ENCODE results near the gene MAGI2.
"Not testable (repeated sequence)": the region's sequence is repeated elsewhere in the genome, so short reads cannot be mapped to it uniquely, and the experiment has no call there.

The MAGI2 gene

DNA sequence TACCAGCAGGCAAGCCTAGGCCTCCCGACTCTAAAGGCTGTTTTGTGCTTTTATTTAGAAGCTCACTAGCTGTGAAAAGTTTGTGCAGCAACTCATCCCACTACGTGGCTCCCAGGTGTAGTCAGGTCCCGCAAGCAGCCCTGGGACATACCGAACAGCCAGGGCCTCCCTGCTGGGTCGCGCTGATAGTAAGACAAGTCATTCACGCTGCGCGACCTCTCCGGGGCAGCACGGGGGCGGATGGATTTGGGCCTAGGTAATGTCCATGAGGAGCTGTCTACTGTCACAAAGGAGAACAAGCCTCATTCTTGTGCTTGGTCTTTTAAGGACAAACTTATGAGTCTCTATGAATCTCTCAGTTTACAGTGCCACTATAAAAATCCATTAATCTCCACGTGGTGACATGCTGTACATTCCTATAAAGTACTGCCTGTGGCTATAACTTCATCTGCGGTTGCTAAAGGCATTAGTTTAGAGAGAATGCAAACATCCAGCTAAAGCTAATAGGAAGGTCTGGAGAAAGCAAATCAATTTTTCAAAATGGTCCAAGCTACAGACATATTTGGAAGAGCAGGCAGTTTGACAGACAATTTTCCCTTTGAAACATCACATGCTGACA is 1108.1 kb downstream of the MAGI2 start:
- Histone ChIP-seq H3K4me1 (ENCODE audit: insufficient read depth, low read length) (peaks cover 12% of the 10 kb centered on the region), H3K27me3 (ENCODE audit: insufficient read depth, low read length) (no peaks in the 10 kb centered on the region), H2AFZ (ENCODE audit: low read depth, low read length) (no peak overlapping the region), H3K9me3 (ENCODE audit: low read length) (no peaks in the 10 kb centered on the region), H3K4me3 (ENCODE audit: low read length) (no peak overlapping the region), H3K36me3 (ENCODE audit: insufficient read depth, low read length) (no peaks in the 10 kb centered on the region)

DNA sequence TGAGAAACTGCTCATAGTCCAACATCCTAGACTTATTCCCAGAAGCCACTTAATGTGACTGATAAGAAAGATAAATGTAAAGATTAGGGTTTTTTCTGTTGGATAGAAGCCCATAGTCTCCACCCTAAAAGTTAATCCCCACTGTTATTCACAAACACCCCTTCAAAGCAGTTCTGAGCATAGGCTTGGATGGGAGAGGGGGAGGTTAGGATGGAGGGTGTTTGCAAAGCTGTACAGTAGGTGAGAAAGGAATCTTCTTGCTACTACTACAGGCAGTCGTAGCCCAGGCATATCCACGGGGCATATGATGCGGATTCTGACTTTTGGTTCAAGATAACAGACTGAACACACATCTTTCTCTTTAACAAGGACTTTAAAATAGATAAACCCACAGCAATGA is 1119.0 kb downstream of the MAGI2 start:
- no peaks in the 10 kb centered on the region for H3K4me1 ChIP-seq (ENCODE audit: insufficient read depth, low read length)
- H3K4me3 ChIP-seq (ENCODE audit: low read length), result no peak overlapping the region
- no peaks in the 10 kb centered on the region for H3K36me3 ChIP-seq (ENCODE audit: insufficient read depth, low read length)
- H3K9me3 ChIP-seq (ENCODE audit: low read length), result no peaks in the 10 kb centered on the region
- no peaks in the 10 kb centered on the region for H3K27me3 ChIP-seq (ENCODE audit: insufficient read depth, low read length)
- H2AFZ ChIP-seq (ENCODE audit: low read depth, low read length), result no peak overlapping the region

DNA sequence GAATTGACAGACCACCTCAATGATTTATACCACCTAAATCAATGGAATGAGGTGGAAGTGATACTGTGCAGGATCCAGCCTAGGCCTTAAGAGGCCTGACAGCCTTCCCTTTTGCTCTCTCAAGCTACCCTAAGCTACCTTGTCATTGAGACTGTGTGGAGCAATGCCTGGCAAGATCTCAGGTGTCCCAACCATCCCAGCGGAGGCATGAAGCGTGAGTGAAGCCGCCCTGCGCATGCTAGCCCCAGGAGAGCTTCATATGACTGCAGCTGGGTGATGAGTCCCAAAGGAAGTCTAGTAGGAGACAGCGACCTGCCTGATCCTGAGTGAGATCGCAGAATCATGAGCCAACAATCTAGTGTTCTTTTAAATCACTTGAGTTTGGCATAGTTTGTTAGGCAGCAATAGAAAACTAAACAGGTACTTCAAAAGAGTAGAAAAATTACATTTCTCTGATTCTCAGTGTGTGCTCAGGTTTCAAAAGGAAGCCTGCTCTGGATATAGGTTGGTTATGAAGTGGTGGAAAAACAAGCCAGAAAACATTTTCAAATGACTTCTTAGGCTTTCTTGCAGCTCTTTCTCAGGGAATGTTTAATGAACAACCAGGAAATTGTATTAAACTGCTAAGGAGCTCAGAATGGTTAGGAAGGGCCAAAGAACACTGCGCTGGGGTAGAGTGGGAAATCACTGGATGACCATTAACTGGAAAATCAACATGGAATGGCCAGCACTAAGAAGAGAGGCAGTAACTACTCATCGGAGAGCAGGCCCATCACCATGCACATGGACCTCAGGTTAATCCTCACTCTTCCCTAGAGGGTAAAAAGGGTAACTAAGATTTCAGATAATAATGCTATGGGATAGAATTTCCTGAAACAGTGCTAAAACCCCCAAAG is 1119.7 kb downstream of the MAGI2 start:
- no peak overlapping the region for H3K4me3 ChIP-seq (ENCODE audit: low read length)
- no peaks in the 10 kb centered on the region for H3K9me3 ChIP-seq (ENCODE audit: low read length)
- H3K4me1 ChIP-seq (ENCODE audit: insufficient read depth, low read length), result no peaks in the 10 kb centered on the region
- no peaks in the 10 kb centered on the region for H3K27me3 ChIP-seq (ENCODE audit: insufficient read depth, low read length)
- no peaks in the 10 kb centered on the region for H3K36me3 ChIP-seq (ENCODE audit: insufficient read depth, low read length)
- no peak overlapping the region for H2AFZ ChIP-seq (ENCODE audit: low read depth, low read length)

DNA sequence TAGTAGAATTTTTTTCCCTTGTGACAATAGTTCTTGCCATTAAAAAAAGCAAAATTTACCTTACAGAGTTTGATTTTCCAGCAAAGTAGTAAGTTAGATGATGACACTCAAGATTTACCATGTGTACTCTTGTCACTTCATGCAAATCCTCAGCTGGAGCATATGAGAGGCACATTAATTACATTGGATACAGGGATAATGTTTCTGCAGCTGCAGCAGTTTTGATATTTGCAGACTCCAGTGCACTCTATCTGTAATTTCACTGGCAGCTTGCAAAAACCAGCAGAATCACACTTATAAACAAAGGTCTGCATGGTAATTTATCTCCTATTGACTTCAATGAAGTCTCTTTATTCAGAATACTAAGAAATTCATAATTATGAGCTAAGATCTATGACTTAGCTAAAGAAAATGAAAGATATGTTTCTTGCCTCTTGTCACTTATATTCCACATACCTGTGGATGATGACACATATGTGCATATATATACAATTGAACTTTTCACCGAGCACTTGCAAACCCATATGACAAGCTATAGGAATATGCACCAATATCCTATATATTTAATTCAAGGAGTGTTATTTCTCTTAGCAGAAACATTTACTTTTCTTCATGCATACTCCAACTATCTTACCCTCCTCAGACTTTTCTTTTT is 1124.3 kb downstream of the MAGI2 start:
- H3K4me1 ChIP-seq (ENCODE audit: insufficient read depth, low read length), result no peaks in the 10 kb centered on the region
- no peaks in the 10 kb centered on the region for H3K27me3 ChIP-seq (ENCODE audit: insufficient read depth, low read length)
- no peaks in the 10 kb centered on the region for H3K9me3 ChIP-seq (ENCODE audit: low read length)
- no peak overlapping the region for H2AFZ ChIP-seq (ENCODE audit: low read depth, low read length)
- H3K36me3 ChIP-seq (ENCODE audit: insufficient read depth, low read length), result no peaks in the 10 kb centered on the region
- no peak overlapping the region for H3K4me3 ChIP-seq (ENCODE audit: low read length)

DNA sequence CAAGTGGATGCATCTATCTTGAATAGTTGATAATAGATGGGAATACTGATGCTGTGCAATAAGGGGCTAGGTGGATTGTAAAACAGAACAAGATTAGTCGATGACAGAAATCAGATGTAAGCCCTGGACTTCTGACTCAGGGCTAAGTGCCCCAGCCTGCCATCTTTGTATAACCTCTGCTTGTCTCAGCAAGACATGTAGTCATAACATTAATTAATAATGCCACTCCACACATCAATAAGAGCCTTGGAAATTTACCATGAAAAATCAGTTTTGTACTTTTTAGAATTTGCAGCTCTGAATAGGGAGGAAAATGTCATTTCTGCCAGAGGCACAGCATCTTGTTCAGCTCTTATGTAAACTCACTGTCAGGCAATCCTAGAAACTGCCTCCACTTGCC is 1125.7 kb downstream of the MAGI2 start:
- Histone ChIP-seq H3K36me3 (ENCODE audit: insufficient read depth, low read length) (no peaks in the 10 kb centered on the region), H3K4me1 (ENCODE audit: insufficient read depth, low read length) (no peaks in the 10 kb centered on the region), H3K9me3 (ENCODE audit: low read length) (no peaks in the 10 kb centered on the region), H2AFZ (ENCODE audit: low read depth, low read length) (no peak overlapping the region), H3K4me3 (ENCODE audit: low read length) (no peak overlapping the region), H3K27me3 (ENCODE audit: insufficient read depth, low read length) (no peaks in the 10 kb centered on the region)

DNA sequence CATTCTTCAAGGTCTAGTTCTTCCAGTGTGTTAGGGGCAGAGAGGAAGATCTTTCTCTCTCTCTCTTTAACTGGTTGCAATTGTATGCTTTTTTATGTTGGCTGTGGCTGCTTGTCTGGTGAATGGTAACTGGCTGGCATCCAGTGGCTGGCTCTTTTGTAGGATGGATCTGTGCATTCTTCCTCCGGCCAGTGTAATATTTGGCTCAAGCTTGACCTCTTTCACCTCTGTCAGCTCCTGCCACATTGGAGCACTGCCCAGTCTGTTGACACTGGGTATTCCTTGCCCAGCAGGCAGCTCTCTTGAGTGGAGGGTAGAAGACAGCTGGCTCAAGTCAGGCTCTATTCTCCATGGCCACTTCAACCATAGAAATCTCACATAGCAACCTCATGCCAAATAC is 1126.6 kb downstream of the MAGI2 start:
- H3K4me3 ChIP-seq (ENCODE audit: low read length), result no peak overlapping the region

DNA sequence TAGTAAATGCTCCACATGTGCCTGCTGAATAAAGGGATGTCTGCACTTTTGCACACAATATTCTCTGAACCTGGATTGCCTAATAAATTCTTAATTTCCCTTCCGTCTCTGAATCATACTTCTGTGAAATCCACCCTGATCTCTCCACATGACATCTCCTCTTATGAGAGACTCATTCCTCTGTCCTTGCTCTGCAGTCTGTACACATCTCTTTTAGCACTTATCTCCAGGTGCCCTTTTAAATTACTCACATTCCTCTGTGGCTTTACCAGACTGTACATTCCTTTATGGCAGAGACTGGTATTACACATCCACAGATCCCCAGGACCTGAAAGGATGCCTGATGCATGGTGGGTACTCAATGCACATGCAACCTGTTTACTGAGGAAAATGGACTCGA is 1127.3 kb downstream of the MAGI2 start:
- Histone ChIP-seq H2AFZ (ENCODE audit: low read depth, low read length) (no peak overlapping the region), H3K27me3 (ENCODE audit: insufficient read depth, low read length) (no peaks in the 10 kb centered on the region), H3K9me3 (ENCODE audit: low read length) (no peaks in the 10 kb centered on the region), H3K4me1 (ENCODE audit: insufficient read depth, low read length) (no peaks in the 10 kb centered on the region), H3K36me3 (ENCODE audit: insufficient read depth, low read length) (no peaks in the 10 kb centered on the region), H3K4me3 (ENCODE audit: low read length) (no peak overlapping the region)

More for the DNA sequence above, 1126.6 kb downstream of the MAGI2 start:
- Histone ChIP-seq H3K27me3 (ENCODE audit: insufficient read depth, low read length) (no peaks in the 10 kb centered on the region), H3K4me1 (ENCODE audit: insufficient read depth, low read length) (no peaks in the 10 kb centered on the region), H3K36me3 (ENCODE audit: insufficient read depth, low read length) (no peaks in the 10 kb centered on the region), H3K9me3 (ENCODE audit: low read length) (no peaks in the 10 kb centered on the region), H2AFZ (ENCODE audit: low read depth, low read length) (no peak overlapping the region)

DNA sequence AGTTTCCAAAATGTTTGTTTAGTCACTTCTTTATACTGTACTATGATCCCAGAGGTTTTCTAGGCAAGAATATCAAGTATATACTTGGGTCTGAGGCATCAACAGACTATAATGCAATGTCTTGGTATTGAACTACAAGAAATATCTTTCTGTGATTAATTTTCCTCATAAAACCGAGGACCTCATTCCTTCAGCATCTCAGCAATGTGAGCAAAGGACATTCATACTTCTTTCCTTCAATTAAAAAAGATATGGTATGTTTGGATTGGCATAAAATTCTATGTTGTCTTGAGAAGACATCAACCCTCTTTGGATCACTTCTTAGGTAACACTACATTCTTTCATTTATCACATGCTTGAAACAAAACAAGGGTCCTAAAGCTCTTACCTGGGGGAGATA is 1130.3 kb downstream of the MAGI2 start:
- no peaks in the 10 kb centered on the region for H3K36me3 ChIP-seq (ENCODE audit: insufficient read depth, low read length)
- no peak overlapping the region for H2AFZ ChIP-seq (ENCODE audit: low read depth, low read length)
- H3K4me1 ChIP-seq (ENCODE audit: insufficient read depth, low read length), result no peaks in the 10 kb centered on the region
- no peak overlapping the region for H3K4me3 ChIP-seq (ENCODE audit: low read length)
- H3K27me3 ChIP-seq (ENCODE audit: insufficient read depth, low read length), result no peaks in the 10 kb centered on the region
- no peaks in the 10 kb centered on the region for H3K9me3 ChIP-seq (ENCODE audit: low read length)

DNA sequence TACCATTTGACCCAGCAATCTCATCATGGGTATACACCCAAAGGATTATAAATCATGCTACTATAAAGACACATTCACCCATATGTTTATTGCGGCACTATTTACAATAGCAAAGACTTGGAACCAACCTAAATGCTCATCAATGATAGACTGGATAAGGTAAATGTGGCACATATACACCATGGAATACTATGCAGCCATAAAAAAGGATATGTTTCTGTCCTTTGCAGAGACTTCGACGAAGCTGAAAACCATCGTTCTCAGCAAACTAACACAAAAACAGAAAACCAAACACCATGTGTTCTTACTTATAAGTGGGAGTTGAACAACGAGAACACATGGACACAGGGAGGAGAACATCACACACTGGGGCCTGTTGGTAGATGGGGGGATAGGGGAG is 1131.2 kb downstream of the MAGI2 start:
- H3K4me1 ChIP-seq (ENCODE audit: insufficient read depth, low read length); H3K9me3 ChIP-seq (ENCODE audit: low read length); H2AFZ ChIP-seq (ENCODE audit: low read depth, low read length); H3K27me3 ChIP-seq (ENCODE audit: insufficient read depth, low read length); H3K4me3 ChIP-seq (ENCODE audit: low read length); H3K36me3 ChIP-seq (ENCODE audit: insufficient read depth, low read length): not testable (repeated sequence)

DNA sequence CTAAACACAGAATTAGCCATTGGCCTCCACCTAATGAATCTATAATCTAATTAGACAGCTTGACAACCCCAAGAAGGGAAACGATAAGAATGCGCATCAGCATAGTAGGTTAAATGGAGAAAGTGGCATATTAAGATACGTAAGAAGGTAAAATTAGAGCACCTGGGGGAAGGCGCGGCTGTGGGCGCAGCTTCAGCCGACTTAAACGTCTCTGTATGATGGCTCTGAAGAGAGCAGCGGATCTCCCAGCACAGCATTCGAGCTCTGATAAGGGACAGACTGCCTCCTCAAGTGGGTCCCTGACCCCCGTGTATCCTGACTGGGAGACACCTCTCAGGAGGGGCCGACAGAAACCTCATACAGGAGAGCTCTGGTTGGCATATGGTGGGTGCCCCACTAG is 1136.1 kb downstream of the MAGI2 start:
- Histone ChIP-seq H2AFZ (ENCODE audit: low read depth, low read length) (no peak overlapping the region), H3K27me3 (ENCODE audit: insufficient read depth, low read length) (no peaks in the 10 kb centered on the region), H3K4me1 (ENCODE audit: insufficient read depth, low read length) (no peaks in the 10 kb centered on the region), H3K36me3 (ENCODE audit: insufficient read depth, low read length) (no peaks in the 10 kb centered on the region), H3K4me3 (ENCODE audit: low read length) (no peak overlapping the region), H3K9me3 (ENCODE audit: low read length) (no peaks in the 10 kb centered on the region)

DNA sequence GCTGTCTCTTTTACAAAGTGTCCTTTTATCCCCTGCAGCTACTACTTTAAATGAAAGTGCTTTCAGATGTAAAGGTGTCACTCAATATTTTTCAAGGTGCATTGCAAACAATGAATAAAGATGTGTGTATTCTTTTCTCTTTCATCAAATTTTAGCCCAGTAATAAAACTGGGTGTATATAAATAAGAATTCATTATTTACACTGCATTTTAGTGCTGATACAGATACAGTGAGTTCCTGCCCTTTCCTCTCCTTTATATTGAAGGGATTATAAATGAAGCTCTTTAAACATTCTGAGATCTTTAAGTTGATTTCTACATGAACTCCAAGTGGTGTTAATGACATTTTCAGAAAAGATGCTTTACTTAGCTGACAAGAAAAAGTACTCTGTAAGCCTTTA is 1137.4 kb downstream of the MAGI2 start:
- Histone ChIP-seq H3K4me1 (ENCODE audit: insufficient read depth, low read length) (no peaks in the 10 kb centered on the region), H3K36me3 (ENCODE audit: insufficient read depth, low read length) (no peaks in the 10 kb centered on the region), H3K27me3 (ENCODE audit: insufficient read depth, low read length) (no peaks in the 10 kb centered on the region)

DNA sequence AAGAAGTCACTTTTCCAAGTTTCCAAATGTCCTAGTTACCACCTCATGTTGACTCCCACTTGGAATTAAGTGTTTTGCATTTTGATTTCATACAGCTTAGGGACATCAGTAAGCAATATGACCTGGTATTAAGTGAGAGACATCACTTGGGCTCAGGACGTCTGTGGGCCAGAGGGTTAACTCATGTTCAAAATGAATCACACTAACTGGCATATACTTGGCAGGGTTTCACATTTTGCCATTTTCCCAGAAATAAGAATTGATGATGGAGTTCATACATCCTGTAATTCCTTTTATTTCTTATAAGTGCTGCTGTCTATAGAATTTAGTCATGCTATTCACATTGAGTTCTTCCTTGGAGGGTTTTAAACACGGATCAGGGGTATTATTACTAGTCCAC is 1138.3 kb downstream of the MAGI2 start:
- Histone ChIP-seq H3K27me3 (ENCODE audit: insufficient read depth, low read length) (no peaks in the 10 kb centered on the region), H3K4me3 (ENCODE audit: low read length) (no peak overlapping the region), H3K9me3 (ENCODE audit: low read length) (no peaks in the 10 kb centered on the region), H3K36me3 (ENCODE audit: insufficient read depth, low read length) (no peaks in the 10 kb centered on the region), H2AFZ (ENCODE audit: low read depth, low read length) (no peak overlapping the region), H3K4me1 (ENCODE audit: insufficient read depth, low read length) (no peaks in the 10 kb centered on the region)

More for the DNA sequence above, 1137.4 kb downstream of the MAGI2 start:
- Histone ChIP-seq H2AFZ (ENCODE audit: low read depth, low read length) (no peak overlapping the region), H3K4me3 (ENCODE audit: low read length) (no peak overlapping the region), H3K9me3 (ENCODE audit: low read length) (no peaks in the 10 kb centered on the region)

DNA sequence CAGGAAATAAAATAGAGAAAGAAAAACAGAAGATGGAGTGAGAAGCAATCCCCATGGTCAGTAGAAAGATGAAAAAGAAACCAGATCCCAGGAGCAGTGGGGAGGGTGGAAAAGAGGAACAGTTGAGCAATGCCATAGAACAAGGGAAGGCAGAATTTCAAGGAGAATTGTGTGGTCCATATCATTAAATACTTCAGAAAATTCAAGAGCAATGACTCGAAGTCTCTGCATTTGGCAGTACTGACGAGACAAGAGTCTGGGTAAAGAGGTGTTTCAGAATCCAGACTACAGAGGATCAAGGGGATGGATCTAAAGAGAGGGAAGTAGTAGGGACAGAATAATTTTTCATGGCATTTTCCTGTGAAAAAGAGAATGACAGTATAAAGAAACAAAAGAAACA is 1142.3 kb downstream of the MAGI2 start:
- Histone ChIP-seq H3K27me3 (ENCODE audit: insufficient read depth, low read length) (no peaks in the 10 kb centered on the region), H3K36me3 (ENCODE audit: insufficient read depth, low read length) (no peaks in the 10 kb centered on the region), H2AFZ (ENCODE audit: low read depth, low read length) (no peak overlapping the region), H3K4me1 (ENCODE audit: insufficient read depth, low read length) (no peaks in the 10 kb centered on the region), H3K9me3 (ENCODE audit: low read length) (peaks cover 2% of the 10 kb centered on the region), H3K4me3 (ENCODE audit: low read length) (no peak overlapping the region)
